Measurements from ENCODE around the gene CHCHD1. TPM values are rescaled to one million over a fixed set of nuclear protein-coding genes. Genes with fewer than 3 reads are reported as not detected.

Gene CHCHD1
- total RNA-seq, 1 donor from 2014 or later: 19.4 TPM

- Histone ChIP-seq H3K27ac (no peak overlapping the region), H3K4me3 (no peak overlapping the region), H3K36me3 (peaks cover 40% of the 10 kb centered on the region), H3K9me3 (no peaks in the 10 kb centered on the region), H3K27me3 (no peaks in the 10 kb centered on the region), H3K4me1 (peaks cover 35% of the 10 kb centered on the region)
- intact Hi-C loops (cut with DNase I): no loop called here
- ATAC-seq (no peak), DNase-seq (no peak)
- TF ChIP-seq CTCF (IDR thresholded peaks at IDR 0.05): no peak
Measured at GRCh38 chr10:73780301-73780700, 1.5 kb upstream of the CHCHD1 start.

DNA sequence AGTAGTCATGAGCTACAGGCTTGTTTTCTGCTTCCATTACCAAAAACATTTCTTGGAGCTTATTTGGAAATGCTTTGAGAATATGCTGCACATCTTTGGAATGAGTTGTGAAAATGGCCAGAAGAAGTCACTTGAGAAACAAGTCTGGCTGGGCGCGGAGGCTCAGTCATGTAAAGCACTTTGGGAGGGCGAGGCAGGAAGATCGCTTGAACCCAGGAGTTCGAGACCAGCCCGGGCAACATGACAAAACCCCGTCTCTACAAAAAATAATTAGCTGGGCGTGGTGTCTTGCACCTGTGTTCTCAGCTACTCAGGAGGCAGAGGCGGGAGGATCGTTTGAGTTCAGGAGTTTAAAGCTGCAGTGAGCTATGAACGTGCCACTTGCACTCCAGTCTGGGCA lies 882 bp upstream of the CHCHD1 start:
- DNase-seq (no peak), ATAC-seq (no peak)
- TF ChIP-seq CTCF (IDR thresholded peaks at IDR 0.05): no peak
- H3K4me3 ChIP-seq: peak overlapping the region; percentile 91
- peaks cover 29% of the 10 kb centered on the region for H3K4me1 ChIP-seq
- H3K27me3 ChIP-seq: no peaks in the 10 kb centered on the region
- H3K27ac ChIP-seq: peak overlapping the region; percentile 91
- no peaks in the 10 kb centered on the region for H3K9me3 ChIP-seq
- intact Hi-C loops (cut with DNase I): no loop called here
- peaks cover 33% of the 10 kb centered on the region for H3K36me3 ChIP-seq

- intact Hi-C loops (cut with DNase I): no loop called here
- DNase-seq (no peak), ATAC-seq (peak; percentile 6)
- peaks cover 32% of the 10 kb centered on the region for H3K4me1 ChIP-seq
- H3K36me3 ChIP-seq: peaks cover 27% of the 10 kb centered on the region
- no peak for TF ChIP-seq CTCF (IDR thresholded peaks at IDR 0.05)
- H3K27me3 ChIP-seq: no peaks in the 10 kb centered on the region
- peak overlapping the region; percentile 91 for H3K4me3 ChIP-seq
- H3K27ac ChIP-seq: peak overlapping the region; percentile 91
- no peaks in the 10 kb centered on the region for H3K9me3 ChIP-seq
Measured at GRCh38 chr10:73781548-73781878, 335 bp upstream of the CHCHD1 start.

DNA sequence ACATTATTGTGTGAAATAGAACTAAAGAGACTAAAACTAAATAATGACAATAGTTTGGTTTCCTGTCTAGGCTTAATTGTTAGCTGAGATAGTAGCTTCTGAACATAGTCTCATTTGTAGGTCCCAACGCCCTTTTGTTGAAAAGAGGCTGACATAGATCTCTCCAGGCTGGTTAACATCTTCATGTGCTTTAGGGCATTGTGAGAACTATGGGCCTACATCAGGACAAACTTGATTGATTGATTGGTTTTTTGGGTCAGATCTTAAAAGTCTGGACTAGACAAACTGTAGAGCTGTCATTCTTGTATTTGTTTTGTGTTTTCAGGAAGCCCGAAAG lies 869 bp downstream of the CHCHD1 start:
- no peak for TF ChIP-seq CTCF (IDR thresholded peaks at IDR 0.05)
- peak overlapping the region; percentile 91 for H3K27ac ChIP-seq
- H3K4me3 ChIP-seq: peak overlapping the region; percentile 91
- H3K4me1 ChIP-seq: peaks cover 44% of the 10 kb centered on the region
- no peak for ATAC-seq
- intact Hi-C loops (cut with DNase I): no loop called here
- H3K9me3 ChIP-seq: no peaks in the 10 kb centered on the region
- DNase-seq: no peak
- H3K36me3 ChIP-seq: peaks cover 17% of the 10 kb centered on the region
- H3K27me3 ChIP-seq: no peaks in the 10 kb centered on the region

DNA sequence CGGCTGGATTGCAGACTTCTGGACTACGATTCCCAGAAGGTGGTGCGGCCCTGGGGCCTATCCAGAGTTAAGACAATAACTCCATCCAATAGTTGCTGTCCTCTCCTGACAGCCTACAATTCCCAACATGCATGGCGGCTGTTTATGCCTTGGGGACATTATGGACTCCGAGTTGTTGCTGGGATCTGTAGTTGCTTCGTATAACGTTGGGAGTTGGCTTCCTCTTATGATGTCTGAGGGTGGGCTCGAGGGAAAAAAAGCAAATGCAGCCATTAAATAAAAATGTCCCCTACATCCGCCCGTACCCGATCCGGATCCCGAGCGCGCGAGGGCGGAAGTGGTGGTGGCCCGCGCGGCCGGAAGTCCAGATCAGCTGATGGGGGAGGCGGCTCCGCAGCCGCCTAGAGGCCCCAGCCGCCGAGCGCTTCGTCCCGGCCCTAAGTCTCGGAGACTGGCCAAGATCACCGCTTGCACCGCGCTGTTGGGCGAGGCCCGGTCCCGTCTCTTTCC lies 3.4 kb downstream of the CHCHD1 start, which contains the start of gene ZSWIM8:
Gene ZSWIM8, plus strand, starts transcription at position 396 of the 510 bp plus-strand sequence. CDS start 273 bp downstream, outside the sequence.
- peak within 1 kb of the TSS; percentile 85 for H3K27ac ChIP-seq
- peaks cover 43% of the 10 kb centered on the region for H3K4me1 ChIP-seq
- intact Hi-C loops (cut with DNase I): no loop called here
- ATAC-seq (peak; percentile 89), DNase-seq (peak; percentile 93)
- no peak for TF ChIP-seq CTCF (IDR thresholded peaks at IDR 0.05)
- H3K27me3 ChIP-seq: no peaks in the 10 kb centered on the region
- peak within 1 kb of the TSS; percentile 86 for H3K4me3 ChIP-seq
- peaks cover 14% of the 10 kb centered on the region for H3K36me3 ChIP-seq
- no peaks in the 10 kb centered on the region for H3K9me3 ChIP-seq

Data from upper lobe of right lung (tissue), 1 donor.